GM12873 (cell line): ENCODE results near the gene NPW.

ENCODE experiments used
- TF ChIP-seq, protein P1 (sequence below): IDR thresholded peaks from 2 replicates; pipeline ENCODE4 v1.5.1; 2012; ENCODE audit warnings: low read depth, mild to moderate bottlenecking, moderate library complexity, low read length, control low read depth; ENCODE audit not compliant: insufficient read depth; ENCODE audit errors: missing control alignments

NPW gene

DNA sequence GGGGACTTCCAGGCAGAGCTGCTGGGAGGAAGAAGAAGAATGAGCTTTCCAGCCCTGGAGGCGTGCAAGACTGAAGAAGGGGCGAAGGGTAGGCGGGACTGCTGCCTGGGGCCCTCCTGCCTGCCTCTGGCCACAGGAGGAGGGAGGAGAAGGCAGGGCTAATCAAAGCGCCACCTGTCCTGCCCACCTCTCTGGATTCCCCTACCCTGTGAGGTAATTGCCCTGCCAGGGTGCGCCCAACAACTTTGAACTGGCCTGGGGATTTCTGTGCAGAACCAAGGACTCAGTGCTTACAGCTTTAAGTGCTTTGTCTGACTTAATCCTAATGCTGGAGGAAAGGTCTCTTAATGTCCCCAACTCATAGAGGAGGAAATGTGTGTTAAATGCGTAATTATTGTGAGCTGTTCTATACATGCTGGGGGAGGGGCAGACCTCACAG, 38.2 kb upstream of the NPW start, which contains the start of gene NOXO1:
TSS of gene NOXO1 (minus strand) at position 72 of the 439 bp plus-strand sequence. CDS start 290 bp downstream, outside the sequence.
- TF ChIP-seq, protein P1, sequence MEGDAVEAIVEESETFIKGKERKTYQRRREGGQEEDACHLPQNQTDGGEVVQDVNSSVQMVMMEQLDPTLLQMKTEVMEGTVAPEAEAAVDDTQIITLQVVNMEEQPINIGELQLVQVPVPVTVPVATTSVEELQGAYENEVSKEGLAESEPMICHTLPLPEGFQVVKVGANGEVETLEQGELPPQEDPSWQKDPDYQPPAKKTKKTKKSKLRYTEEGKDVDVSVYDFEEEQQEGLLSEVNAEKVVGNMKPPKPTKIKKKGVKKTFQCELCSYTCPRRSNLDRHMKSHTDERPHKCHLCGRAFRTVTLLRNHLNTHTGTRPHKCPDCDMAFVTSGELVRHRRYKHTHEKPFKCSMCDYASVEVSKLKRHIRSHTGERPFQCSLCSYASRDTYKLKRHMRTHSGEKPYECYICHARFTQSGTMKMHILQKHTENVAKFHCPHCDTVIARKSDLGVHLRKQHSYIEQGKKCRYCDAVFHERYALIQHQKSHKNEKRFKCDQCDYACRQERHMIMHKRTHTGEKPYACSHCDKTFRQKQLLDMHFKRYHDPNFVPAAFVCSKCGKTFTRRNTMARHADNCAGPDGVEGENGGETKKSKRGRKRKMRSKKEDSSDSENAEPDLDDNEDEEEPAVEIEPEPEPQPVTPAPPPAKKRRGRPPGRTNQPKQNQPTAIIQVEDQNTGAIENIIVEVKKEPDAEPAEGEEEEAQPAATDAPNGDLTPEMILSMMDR: no peak

DNA sequence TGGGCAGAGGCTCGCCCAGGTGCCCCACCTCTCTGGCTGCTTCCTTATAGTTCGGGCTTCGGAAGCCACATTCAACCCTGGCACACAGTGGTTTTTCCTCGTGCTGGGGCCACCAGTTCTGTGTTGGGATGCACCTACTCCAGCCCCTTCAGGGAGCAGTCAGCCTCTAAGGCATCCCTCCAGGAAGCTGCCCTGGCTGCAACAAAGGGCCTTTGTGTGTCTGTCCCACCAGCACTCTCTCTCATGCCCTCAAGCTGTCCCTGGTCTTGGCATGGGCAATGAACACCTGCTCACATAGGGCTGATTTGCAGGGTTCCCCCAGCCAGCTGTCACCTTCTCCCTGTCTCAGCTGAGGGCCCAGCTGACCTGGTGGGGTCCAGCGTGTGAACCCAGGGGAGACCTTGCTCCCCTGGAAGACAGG, 37.6 kb upstream of the NPW start:
- TF ChIP-seq, protein P1: no peak

DNA sequence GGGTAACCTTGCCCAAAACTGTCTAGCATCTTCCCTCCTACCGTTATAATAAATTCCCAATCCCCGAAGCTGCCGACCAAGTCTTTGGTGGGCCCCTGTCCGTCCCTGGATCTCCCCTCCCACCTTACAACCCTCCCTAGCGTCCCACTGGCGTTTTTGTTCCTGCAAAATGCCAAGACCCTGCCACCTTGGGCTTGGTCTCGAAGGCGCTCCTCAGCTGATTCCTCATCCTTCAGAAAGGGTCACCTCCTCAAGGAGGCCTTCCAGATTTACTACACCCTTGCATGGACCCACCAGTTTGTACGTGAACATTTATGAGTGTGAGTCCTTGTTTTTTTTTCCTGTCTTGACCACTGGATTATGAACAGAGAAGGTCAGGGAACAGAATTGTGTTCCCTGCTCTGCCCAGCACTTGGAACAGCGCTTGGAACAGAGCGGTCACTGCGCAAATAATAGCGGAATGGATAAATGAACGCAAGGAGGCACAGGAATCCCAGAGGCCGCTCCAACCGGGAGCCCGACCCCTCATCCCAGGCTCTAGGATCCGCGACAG, 36.5 kb upstream of the NPW start:
- TF ChIP-seq, protein P1: no peak

DNA sequence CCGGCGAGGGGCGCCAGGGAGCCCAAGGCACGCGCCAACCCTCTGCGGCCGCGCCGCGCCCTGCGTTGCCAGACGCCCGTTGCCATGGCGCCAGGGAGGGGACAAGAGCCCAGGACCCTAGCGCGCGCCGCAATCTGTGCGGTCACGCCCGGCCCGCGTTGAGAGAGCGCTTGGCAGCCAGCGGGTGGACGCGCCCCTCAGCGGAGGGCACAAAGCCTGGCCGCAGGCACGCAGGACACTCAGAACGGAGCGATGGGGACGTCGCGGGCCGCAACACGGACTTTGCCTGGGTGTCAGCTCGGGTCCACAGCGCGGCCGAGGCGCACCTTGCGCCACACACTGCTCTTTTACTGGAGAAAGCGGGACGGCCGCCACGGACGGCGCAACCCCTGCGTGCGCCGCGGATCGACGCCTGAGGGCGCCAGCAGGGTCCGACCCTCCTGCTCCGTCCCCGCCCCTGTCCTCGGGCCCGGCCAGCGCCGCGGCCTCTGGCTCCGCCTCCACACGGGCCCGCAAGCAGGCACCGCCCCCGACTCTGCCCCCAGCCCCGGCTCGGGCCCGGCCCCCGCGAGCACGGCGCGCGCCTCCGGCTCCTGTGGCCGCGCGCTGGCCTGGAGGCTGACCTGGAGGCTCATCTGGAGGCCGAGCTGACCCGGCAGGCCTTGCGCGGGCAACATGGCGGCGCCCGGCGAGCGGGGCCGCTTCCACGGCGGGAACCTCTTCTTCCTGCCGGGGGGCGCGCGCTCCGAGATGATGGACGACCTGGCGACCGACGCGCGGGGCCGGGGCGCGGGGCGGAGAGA, 35.8 kb upstream of the NPW start, which contains the start of gene GFER:
TSS of gene GFER (plus strand) at position 650 of the 803 bp plus-strand sequence. CDS start at position 676, 26 bp downstream.
- TF ChIP-seq, protein P1: peak; percentile 50

DNA sequence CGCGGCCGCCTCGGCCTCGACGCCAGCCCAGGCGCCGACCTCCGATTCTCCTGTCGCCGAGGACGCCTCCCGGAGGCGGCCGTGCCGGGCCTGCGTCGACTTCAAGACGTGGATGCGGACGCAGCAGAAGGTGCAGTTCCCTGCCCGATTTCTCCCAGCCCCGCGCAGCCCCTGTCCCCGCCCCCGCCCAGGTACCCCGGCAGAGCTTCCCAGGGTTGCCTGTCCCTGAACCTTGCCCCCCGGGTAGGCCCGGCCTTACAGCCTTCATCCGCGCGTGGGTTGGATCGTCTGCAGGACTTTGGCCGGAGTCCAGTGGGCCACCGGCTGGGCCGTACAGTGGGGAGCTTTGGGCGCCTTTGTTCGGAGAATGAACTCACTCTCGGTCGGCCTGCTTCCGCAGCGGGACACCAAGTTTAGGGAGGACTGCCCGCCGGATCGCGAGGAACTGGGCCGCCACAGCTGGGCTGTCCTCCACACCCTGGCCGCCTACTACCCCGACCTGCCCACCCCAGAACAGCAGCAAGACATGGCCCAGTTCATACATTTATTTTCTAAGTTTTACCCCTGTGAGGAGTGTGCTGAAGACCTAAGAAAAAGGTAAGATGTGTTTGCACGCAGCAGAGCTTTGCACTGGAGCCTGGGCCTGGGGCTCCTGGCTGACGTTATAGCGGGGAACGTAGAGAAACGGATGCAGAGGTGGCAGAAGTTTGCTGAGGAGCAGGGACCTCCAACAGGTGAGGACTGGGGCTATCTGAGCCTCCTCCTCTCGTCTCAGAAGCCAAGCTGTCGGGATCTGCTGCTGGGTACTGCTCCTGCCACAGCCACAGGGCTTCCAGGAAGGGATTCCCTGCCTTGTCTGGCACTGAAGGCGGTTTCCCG, 35.0 kb upstream of the NPW start:
- TF ChIP-seq, protein P1: no peak

DNA sequence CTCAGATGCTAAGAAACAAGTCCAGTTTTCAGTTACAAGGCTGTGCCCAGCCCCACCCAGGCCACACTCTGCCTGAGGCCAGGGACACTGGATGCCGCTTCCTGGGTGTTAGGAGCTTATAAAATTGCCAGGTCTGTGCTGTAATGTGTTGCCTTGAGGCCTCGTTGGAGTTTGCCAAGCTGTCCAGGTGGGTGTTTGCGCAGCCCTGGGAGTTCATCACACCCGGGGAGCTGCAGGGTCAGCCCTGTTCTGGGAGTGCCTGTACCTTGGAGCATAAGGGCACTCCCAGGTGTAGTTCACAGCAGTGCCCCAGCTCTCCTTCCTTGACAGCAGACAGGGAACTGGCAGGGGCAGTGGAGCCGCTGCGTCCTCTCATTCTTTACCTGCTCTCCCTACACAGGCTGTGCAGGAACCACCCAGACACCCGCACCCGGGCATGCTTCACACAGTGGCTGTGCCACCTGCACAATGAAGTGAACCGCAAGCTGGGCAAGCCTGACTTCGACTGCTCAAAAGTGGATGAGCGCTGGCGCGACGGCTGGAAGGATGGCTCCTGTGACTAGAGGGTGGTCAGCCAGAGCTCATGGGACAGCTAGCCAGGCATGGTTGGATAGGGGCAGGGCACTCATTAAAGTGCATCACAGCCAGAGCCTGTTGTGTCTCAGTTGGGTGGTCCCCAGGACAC, 34.0 kb upstream of the NPW start:
- TF ChIP-seq, protein P1: no peak
